WTC11 (cell line): ENCODE data around the gene ANXA8L1.
"Not testable (repeated sequence)": the region's sequence is repeated elsewhere in the genome, so short reads cannot be mapped to it uniquely, and the experiment has no call there.

ENCODE experiments used
- ATF3 ChIP-seq: sonication (generic); formaldehyde crosslinking; conservative IDR thresholded peaks from 2 replicates; pipeline ENCODE4 v1.8.1; 2022; ENCODE audit warnings: mild to moderate bottlenecking, missing genetic modification reagents
- ATF6 ChIP-seq: sonication (generic); formaldehyde crosslinking; IDR thresholded peaks from 2 replicates; pipeline ENCODE4 v1.8.1; 2023; ENCODE audit warnings: mild to moderate bottlenecking, missing genetic modification reagents
- CREB1 ChIP-seq: sonication (generic); formaldehyde crosslinking; IDR thresholded peaks from 2 replicates; pipeline ENCODE4 v1.8.0; 2023; ENCODE audit warnings: mild to moderate bottlenecking, missing genetic modification reagents
- CTCF ChIP-seq: fragments of 200-600 bp; IDR thresholded peaks from 2 replicates; pipeline ENCODE4 v1.8.0; 2022; ENCODE audit warnings: antibody characterized with exemption
- KAT7 ChIP-seq: sonication (generic); formaldehyde crosslinking; IDR thresholded peaks from 2 replicates; pipeline ENCODE4 v1.8.1; 2023; ENCODE audit warnings: missing genetic modification reagents, mild to moderate bottlenecking, borderline replicate concordance
- MLX ChIP-seq: sonication (generic); formaldehyde crosslinking; IDR thresholded peaks from 2 replicates; pipeline ENCODE4 v1.8.1; 2023; ENCODE audit warnings: mild to moderate bottlenecking, missing genetic modification reagents, moderate library complexity
- PRRX2 ChIP-seq: fragments of 250-450 bp; sonication (Bioruptor Pico); IDR thresholded peaks from 2 replicates; pipeline ENCODE4 v1.8.0; 2021; ENCODE audit warnings: mild to moderate bottlenecking
- TP53 ChIP-seq: sonication (generic); formaldehyde crosslinking; IDR thresholded peaks from 2 replicates; pipeline ENCODE4 v1.8.1; 2023; ENCODE audit warnings: mild to moderate bottlenecking, missing genetic modification reagents
- USF2 ChIP-seq: sonication (generic); formaldehyde crosslinking; IDR thresholded peaks from 2 replicates; pipeline ENCODE4 v1.8.1; 2023; ENCODE audit warnings: mild to moderate bottlenecking, missing genetic modification reagents, moderate library complexity
- ZBTB21 ChIP-seq: sonication (generic); formaldehyde crosslinking; IDR thresholded peaks from 2 replicates; pipeline ENCODE4 v1.8.1; 2023; ENCODE audit warnings: mild to moderate bottlenecking, missing genetic modification reagents, borderline replicate concordance
- ZNF671 ChIP-seq: fragments of 250-450 bp; sonication (Bioruptor Pico); IDR thresholded peaks from 2 replicates; pipeline ENCODE4 v1.8.0; 2021; ENCODE audit warnings: mild to moderate bottlenecking
- TF ChIP-seq, protein P1 (sequence below): sonication (generic); formaldehyde crosslinking; IDR thresholded peaks from 2 replicates; pipeline ENCODE4 v1.8.1; 2022; ENCODE audit warnings: mild to moderate bottlenecking, moderate library complexity, missing genetic modification reagents
- TF ChIP-seq, protein P2 (sequence below): sonication (generic); formaldehyde crosslinking; IDR thresholded peaks from 2 replicates; pipeline ENCODE4 v1.8.0; 2022; ENCODE audit warnings: mild to moderate bottlenecking, missing genetic modification reagents
- TF ChIP-seq, protein P3 (sequence below): sonication (generic); formaldehyde crosslinking; IDR thresholded peaks from 2 replicates; pipeline ENCODE4 v1.8.0; 2022; ENCODE audit warnings: missing genetic modification reagents

- not testable (repeated sequence) for TF ChIP-seq KAT7 (CRISPR knock-in tag); CTCF; ATF3 (CRISPR knock-in tag); MLX (CRISPR knock-in tag); PRRX2 (CRISPR knock-in tag); USF2 (CRISPR knock-in tag); ATF6 (CRISPR knock-in tag); ZBTB21 (CRISPR knock-in tag); CREB1 (CRISPR knock-in tag); TP53 (CRISPR knock-in tag); ZNF671 (CRISPR knock-in tag)
- TF ChIP-seq, protein P1, sequence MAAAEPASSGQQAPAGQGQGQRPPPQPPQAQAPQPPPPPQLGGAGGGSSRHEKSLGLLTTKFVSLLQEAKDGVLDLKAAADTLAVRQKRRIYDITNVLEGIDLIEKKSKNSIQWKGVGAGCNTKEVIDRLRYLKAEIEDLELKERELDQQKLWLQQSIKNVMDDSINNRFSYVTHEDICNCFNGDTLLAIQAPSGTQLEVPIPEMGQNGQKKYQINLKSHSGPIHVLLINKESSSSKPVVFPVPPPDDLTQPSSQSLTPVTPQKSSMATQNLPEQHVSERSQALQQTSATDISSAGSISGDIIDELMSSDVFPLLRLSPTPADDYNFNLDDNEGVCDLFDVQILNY: not testable (repeated sequence)
- TF ChIP-seq, protein P2, sequence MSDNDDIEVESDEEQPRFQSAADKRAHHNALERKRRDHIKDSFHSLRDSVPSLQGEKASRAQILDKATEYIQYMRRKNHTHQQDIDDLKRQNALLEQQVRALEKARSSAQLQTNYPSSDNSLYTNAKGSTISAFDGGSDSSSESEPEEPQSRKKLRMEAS (CRISPR knock-in tag): not testable (repeated sequence)
- TF ChIP-seq, protein P3, sequence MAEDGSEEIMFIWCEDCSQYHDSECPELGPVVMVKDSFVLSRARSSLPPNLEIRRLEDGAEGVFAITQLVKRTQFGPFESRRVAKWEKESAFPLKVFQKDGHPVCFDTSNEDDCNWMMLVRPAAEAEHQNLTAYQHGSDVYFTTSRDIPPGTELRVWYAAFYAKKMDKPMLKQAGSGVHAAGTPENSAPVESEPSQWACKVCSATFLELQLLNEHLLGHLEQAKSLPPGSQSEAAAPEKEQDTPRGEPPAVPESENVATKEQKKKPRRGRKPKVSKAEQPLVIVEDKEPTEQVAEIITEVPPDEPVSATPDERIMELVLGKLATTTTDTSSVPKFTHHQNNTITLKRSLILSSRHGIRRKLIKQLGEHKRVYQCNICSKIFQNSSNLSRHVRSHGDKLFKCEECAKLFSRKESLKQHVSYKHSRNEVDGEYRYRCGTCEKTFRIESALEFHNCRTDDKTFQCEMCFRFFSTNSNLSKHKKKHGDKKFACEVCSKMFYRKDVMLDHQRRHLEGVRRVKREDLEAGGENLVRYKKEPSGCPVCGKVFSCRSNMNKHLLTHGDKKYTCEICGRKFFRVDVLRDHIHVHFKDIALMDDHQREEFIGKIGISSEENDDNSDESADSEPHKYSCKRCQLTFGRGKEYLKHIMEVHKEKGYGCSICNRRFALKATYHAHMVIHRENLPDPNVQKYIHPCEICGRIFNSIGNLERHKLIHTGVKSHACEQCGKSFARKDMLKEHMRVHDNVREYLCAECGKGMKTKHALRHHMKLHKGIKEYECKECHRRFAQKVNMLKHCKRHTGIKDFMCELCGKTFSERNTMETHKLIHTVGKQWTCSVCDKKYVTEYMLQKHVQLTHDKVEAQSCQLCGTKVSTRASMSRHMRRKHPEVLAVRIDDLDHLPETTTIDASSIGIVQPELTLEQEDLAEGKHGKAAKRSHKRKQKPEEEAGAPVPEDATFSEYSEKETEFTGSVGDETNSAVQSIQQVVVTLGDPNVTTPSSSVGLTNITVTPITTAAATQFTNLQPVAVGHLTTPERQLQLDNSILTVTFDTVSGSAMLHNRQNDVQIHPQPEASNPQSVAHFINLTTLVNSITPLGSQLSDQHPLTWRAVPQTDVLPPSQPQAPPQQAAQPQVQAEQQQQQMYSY: not testable (repeated sequence)
Observed at GRCh38 chr10:46440942-46441341, 65.4 kb downstream of the ANXA8L1 start.
